Calu3 (cell line): Measurements from ENCODE around the gene SGTA. TPM values are rescaled to one million over a fixed set of nuclear protein-coding genes. Genes with fewer than 3 reads are reported as not detected.

Source experiments
- BruUV-seq: library from RNA; stranded (reverse); fragments of 400-500 nt; replicated peaks from 2 replicates; lab custom pipeline; 2021; lab: Mats Ljungman, UMichigan
- CTCF ChIA-PET: fragments of 300-600 bp; sonication (Branson Sonifier 250); formaldehyde crosslinking; loops from one replicate; lab custom pipeline; 2022; ENCODE audit warnings: antibody characterized with exemption; lab: Charles Lee
- DNase-seq: peaks from one replicate; pipeline ENCODE4 v3.0.0; 2022
- H3K27ac Mint-ChIP-seq: one replicate; pipeline ENCODE4 v1.8.0; 2022; ENCODE audit warnings: mixed read lengths; ENCODE audit not compliant: unreplicated experiment
- H3K27me3 Mint-ChIP-seq: one replicate; pipeline ENCODE4 v1.8.0; 2022; ENCODE audit warnings: mixed read lengths; ENCODE audit not compliant: unreplicated experiment
- H3K36me3 Mint-ChIP-seq: one replicate; pipeline ENCODE4 v1.8.0; 2022; ENCODE audit warnings: mild to moderate bottlenecking, moderate library complexity, mixed read lengths; ENCODE audit not compliant: insufficient read depth, unreplicated experiment
- H3K4me1 Mint-ChIP-seq: one replicate; pipeline ENCODE4 v1.8.0; 2022; ENCODE audit warnings: mild to moderate bottlenecking, low read depth, mixed read lengths; ENCODE audit not compliant: unreplicated experiment
- H3K4me3 Mint-ChIP-seq: one replicate; pipeline ENCODE4 v1.8.0; 2022; ENCODE audit warnings: mild to moderate bottlenecking, low read depth, moderate library complexity, mixed read lengths; ENCODE audit not compliant: unreplicated experiment
- H3K9me3 Mint-ChIP-seq: one replicate; pipeline ENCODE4 v1.8.0; 2022; ENCODE audit warnings: low read depth, mixed read lengths; ENCODE audit not compliant: unreplicated experiment
- intact Hi-C: fragments of 100-400 bp; cut with micrococcal nuclease; formaldehyde crosslinking; loops from one replicate; pipeline ENCODE4 v1.10.0; 2022; ENCODE audit not compliant: unreplicated experiment
- total RNA-seq: library from RNA; stranded (reverse); gene quantifications from 2 replicates; pipeline ENCODE4 v1.2.3, GENCODE V29; 2022
- TF ChIP-seq, protein P1 (sequence below): fragments of 200-600 bp; IDR thresholded peaks from one replicate; pipeline ENCODE4 v1.8.0; 2022; ENCODE audit warnings: antibody characterized with exemption; ENCODE audit not compliant: unreplicated experiment

Gene SGTA
- total RNA-seq, 1 experiment from 2014 or later, result 44.7 TPM

DNA sequence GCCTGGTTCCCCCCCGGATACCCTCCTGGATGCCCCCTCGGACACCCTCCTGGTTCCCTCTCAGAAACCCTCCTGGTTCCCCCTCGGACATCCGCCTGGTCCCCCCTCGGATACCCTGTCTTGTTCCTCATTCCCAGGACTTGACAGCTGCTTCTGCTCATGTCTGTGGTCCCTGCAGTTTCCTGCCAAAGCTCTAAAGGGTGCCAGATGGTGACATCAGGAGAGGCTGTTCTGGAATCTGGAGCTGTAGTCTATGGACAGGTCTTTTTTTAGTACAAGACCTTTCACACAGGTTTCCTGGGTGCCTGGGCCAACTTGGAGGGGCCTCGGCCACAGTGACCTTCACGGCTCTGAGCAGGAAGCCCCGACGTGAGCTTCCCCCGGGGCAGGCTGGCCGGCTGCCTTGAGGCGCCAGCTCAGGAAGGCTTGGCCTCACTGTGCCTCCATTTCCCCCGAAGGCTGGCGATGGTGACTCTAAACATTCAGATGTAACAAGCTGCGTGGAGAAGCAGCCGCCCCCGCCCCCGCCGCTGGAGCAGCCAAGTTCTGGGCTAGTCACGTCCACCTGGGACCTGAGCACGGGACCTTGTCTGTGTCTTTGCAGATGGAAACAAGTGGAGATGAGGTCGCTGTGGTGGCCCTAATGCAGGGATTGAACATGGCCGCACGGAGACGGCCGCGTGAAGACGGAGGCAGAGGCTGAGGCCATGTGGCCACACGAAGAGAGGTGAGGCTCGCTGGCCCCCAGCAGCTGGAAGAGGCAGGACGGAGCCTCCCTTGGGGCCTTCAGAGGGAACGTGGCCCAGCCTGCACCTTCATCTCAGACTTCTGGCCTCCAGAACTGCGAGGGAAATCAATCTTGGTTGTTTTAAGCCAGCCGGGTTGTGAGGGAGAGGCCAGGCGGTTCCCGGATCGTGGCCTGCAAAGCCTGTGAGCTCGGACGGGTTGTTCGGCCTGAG, 12.7 kb downstream of the SGTA start:
- CTCF ChIA-PET, result no interaction called here
- DNase-seq, result no peak
- Mint-ChIP-seq H3K27ac (no peak overlapping the region), H3K27me3 (no peaks in the 10 kb centered on the region), H3K9me3 (no peaks in the 10 kb centered on the region), H3K36me3 (peaks cover 13% of the 10 kb centered on the region), H3K4me3 (no peak overlapping the region), H3K4me1 (no peaks in the 10 kb centered on the region)
- intact Hi-C loops, result no loop called here
- TF ChIP-seq, protein P1, sequence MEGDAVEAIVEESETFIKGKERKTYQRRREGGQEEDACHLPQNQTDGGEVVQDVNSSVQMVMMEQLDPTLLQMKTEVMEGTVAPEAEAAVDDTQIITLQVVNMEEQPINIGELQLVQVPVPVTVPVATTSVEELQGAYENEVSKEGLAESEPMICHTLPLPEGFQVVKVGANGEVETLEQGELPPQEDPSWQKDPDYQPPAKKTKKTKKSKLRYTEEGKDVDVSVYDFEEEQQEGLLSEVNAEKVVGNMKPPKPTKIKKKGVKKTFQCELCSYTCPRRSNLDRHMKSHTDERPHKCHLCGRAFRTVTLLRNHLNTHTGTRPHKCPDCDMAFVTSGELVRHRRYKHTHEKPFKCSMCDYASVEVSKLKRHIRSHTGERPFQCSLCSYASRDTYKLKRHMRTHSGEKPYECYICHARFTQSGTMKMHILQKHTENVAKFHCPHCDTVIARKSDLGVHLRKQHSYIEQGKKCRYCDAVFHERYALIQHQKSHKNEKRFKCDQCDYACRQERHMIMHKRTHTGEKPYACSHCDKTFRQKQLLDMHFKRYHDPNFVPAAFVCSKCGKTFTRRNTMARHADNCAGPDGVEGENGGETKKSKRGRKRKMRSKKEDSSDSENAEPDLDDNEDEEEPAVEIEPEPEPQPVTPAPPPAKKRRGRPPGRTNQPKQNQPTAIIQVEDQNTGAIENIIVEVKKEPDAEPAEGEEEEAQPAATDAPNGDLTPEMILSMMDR, result no peak
- no TSS peak for BruUV-seq

DNA sequence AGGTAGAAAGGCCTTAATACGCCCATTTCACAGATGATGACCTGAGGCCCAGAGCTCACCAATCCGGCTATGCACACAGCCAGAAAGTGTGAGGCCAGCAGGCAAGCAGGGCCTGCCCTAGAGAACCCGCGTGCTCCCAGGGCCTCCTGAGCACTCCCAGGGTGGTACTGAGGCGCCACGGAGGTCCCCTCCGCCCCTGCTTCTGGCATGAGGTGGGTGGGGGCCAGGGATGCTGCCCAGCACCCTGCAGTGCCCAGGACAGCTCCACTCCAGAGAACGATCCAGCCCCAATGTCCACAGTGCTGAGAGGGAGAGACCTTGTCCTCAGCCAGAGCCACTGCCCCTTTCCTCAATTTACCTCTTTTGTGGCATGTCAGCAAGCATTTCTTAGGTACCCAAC, 13.9 kb downstream of the SGTA start:
- H3K4me3 Mint-ChIP-seq, result no peak overlapping the region
- BruUV-seq, result no TSS peak
- no peak overlapping the region for H3K27ac Mint-ChIP-seq
- H3K4me1 Mint-ChIP-seq, result no peaks in the 10 kb centered on the region
- TF ChIP-seq, protein P1, result no peak
- intact Hi-C loops, result no loop called here
- H3K27me3 Mint-ChIP-seq, result no peaks in the 10 kb centered on the region
- H3K36me3 Mint-ChIP-seq, result peaks cover 22% of the 10 kb centered on the region
- CTCF ChIA-PET, result interaction anchor here (0.6 kb wide), 1 partner anchor 9 kb away, joined by 4 read pairs; no protein-coding TSS in a partner anchor
- H3K9me3 Mint-ChIP-seq, result no peaks in the 10 kb centered on the region
- no peak for DNase-seq

DNA sequence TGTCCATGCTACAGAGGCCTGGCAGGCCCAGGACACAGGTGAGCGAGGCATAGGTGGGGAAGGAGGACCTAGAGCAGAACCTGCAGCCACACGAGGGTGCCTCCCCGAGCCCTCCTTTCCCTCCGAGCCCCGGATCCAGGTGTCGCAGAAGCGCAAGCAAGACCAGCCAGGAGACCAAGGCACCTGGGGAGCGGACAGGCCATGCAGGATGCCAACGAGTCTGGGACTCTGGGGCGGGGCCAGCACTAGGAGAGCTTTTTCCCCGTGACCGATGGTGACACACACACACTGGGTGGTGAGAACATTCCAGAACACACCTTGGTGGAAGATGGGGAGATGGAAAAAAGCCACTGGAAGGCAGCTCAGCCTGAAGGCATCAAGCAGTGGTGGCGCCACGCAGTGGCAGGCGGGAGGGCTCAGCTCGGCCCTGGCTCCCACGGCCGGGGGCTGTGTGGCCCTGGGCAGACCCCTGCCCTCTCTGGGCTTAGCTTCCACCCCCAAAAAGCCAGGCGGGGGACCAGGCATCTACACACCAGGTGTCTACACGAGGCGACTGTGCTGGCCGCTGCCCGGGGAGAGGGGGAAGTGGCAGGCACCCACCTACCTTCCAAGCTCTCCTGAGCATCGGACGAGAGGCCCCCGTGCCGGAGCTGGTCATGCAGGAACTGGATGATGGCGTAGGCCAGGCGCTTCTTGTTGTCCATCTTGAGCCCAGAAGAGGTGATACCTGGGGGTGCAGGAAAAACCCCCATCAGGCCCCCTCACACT, 14.5 kb downstream of the SGTA start:
- H3K4me1 Mint-ChIP-seq, result no peaks in the 10 kb centered on the region
- no peak for DNase-seq
- TF ChIP-seq, protein P1, result no peak
- H3K36me3 Mint-ChIP-seq, result peaks cover 22% of the 10 kb centered on the region
- no peaks in the 10 kb centered on the region for H3K27me3 Mint-ChIP-seq
- H3K4me3 Mint-ChIP-seq, result no peak overlapping the region
- no peaks in the 10 kb centered on the region for H3K9me3 Mint-ChIP-seq
- CTCF ChIA-PET, result interaction anchor here (0.6 kb wide), 1 partner anchor 10 kb away, joined by 4 read pairs; no protein-coding TSS in a partner anchor
- no TSS peak for BruUV-seq
- intact Hi-C loops, result no loop called here
- H3K27ac Mint-ChIP-seq, result no peak overlapping the region

DNA sequence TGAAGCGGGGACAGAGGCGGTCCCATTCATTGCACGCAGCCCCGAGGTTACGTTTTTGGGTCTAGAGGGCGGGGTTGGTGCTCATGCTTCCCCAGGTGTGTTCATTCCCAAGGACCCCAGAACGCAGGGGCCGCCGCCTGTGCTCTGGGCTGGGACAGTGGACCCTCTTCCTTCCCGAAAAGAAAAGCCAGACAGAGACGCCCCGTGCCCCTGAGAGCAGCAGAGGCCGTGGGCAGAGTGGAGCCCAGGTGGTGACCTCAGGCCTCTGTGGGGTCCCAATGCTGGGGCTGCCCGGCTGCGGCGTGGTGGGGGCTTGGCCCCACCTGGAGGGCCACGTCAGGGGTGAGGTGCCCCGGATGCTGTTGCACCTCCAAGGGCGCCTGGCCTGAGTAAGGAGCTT, 15.4 kb downstream of the SGTA start:
- no peak for DNase-seq
- Mint-ChIP-seq H3K9me3 (no peaks in the 10 kb centered on the region), H3K4me1 (no peaks in the 10 kb centered on the region), H3K27ac (no peak overlapping the region), H3K36me3 (peaks cover 28% of the 10 kb centered on the region), H3K27me3 (no peaks in the 10 kb centered on the region), H3K4me3 (no peak overlapping the region)
- TF ChIP-seq, protein P1, result no peak
- no TSS peak for BruUV-seq
- CTCF ChIA-PET, result no interaction called here
- intact Hi-C loops, result no loop called here
